GM12865 (cell line): ENCODE measurements around the gene STUB1.

Experiments used
- DNase-seq: peaks from one replicate; pipeline ENCODE4 v3.0.0; 2010; ENCODE audit warnings: low read depth
- H3K4me3 ChIP-seq: 2 replicates; pipeline ENCODE4 v1.5.1; 2011; ENCODE audit warnings: mild to moderate bottlenecking, low read depth, low read length, control low read depth
- TF ChIP-seq, protein P1 (sequence below): IDR thresholded peaks from 2 replicates; pipeline ENCODE4 v1.5.1; 2011; ENCODE audit warnings: low read length, control low read depth, low read depth, inconsistent platforms; ENCODE audit not compliant: insufficient read depth; ENCODE audit errors: missing control alignments

Gene STUB1

DNA sequence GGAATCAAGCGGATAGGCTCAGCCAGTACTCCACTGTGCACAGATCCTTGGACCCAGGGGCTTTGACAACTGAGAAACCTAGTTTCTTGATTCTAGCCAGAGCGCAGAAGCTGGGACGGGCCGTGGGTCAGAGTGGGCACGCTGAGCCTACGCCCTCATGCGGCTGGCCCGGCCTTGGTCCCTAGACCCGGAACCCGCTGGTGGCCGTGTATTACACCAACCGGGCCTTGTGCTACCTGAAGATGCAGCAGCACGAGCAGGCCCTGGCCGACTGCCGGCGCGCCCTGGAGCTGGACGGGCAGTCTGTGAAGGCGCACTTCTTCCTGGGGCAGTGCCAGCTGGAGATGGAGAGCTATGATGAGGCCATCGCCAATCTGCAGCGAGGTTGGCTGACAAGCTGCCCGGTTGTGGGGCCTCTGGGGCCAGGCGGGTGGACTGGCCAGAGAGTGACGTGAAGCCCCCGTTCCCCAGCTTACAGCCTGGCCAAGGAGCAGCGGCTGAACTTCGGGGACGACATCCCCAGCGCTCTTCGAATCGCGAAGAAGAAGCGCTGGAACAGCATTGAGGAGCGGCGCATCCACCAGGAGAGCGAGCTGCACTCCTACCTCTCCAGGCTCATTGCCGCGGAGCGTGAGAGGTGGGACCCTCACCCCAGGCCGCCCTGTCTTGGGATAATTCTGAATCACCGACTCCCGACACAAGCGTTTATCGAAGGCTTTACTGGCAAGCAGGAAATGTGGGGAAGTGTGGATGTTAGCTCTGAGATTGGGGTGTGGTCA, 946 bp downstream of the STUB1 start:
- TF ChIP-seq, protein P1, sequence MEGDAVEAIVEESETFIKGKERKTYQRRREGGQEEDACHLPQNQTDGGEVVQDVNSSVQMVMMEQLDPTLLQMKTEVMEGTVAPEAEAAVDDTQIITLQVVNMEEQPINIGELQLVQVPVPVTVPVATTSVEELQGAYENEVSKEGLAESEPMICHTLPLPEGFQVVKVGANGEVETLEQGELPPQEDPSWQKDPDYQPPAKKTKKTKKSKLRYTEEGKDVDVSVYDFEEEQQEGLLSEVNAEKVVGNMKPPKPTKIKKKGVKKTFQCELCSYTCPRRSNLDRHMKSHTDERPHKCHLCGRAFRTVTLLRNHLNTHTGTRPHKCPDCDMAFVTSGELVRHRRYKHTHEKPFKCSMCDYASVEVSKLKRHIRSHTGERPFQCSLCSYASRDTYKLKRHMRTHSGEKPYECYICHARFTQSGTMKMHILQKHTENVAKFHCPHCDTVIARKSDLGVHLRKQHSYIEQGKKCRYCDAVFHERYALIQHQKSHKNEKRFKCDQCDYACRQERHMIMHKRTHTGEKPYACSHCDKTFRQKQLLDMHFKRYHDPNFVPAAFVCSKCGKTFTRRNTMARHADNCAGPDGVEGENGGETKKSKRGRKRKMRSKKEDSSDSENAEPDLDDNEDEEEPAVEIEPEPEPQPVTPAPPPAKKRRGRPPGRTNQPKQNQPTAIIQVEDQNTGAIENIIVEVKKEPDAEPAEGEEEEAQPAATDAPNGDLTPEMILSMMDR = no peak
- peak overlapping the region; percentile 83 for H3K4me3 ChIP-seq
- peak; percentile 49 for DNase-seq

GRCh38 chr16:681746-682427, 1.7 kb downstream of the STUB1 start:
- no peak overlapping the region for H3K4me3 ChIP-seq
- TF ChIP-seq, protein P1 = no peak
- DNase-seq = no peak

DNA sequence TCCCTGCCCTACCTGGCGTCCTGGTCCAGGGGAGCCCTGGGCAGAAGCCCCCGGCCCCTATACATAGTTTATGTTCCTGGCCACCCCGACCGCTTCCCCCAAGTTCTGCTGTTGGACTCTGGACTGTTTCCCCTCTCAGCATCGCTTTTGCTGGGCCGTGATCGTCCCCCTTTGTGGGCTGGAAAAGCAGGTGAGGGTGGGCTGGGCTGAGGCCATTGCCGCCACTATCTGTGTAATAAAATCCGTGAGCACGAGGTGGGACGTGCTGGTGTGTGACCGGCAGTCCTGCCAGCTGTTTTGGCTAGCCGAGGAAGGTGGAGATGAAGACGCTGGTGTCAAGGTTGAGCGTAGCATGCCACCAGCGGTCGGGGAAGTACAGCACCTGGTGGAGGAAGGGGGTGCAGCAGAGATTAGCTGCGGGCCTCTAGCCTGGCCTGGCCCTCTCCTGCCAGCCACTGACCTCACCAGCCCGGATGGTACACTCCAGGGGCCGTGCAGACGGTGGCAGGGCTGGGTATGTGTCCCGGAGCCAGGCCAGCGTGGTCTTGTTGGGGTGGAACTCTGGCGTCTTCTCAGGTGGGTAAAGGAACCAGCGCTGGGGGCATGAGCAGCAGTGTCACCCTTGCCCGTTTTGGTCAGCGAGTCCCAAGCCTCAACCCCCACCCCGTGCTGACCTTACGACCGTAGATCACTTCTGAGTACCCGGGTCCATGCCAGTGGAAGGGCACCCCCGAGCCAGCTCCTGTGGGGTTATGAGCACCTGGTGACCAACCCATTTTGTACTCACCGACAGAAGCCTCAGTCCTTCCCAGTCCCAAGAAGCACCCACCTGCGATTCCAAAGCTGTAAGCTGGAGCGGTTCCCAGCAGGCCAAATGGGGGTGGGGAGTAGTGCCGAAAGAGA, 2.5 kb downstream of the STUB1 start:
- H3K4me3 ChIP-seq = peak overlapping the region; percentile 54
- TF ChIP-seq, protein P1 = no peak

GRCh38 chr16:683396-684070, 3.3 kb downstream of the STUB1 start:
- TF ChIP-seq, protein P1 = no peak

More for the DNA sequence above, 2.5 kb downstream of the STUB1 start:
- DNase-seq = no peak

DNA sequence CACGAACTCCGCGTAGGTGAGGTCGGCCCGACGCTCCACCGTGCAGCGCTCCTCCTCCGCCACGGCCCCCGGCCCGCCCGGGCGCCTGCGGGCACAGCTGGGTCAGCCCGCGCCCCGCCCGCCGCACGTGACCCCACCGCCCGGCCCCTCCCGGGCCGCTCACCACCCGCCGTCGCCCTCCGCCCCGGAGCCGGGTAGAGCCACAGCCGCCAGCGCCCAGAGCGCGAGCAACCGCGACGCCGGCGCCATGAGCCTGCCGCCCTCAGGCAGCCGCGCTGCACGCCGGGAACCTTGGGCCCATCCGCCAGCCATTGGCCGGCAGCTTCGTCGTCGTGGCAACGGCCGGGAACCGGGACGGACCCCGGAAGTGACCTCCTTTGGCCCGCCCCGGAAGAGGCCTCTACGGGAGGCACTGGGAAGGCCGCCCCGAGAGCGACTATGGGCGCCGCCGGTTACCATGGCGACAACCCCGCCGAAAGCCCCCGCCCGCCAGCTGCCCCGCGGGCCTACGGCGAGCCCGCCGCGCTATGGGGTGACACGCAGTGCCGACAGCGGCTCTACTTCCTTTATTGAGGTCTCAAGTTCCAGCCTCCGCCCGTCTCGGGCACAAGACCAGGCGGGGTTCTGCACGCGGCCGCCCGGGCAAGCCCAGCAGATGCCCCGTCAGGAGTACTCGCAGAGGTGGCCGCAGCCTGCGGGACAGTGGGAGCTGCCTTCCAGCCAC, 4.0 kb downstream of the STUB1 start, which contains the start of gene JMJD8:
JMJD8 (minus strand) TSS at position 264 of the 724 bp plus-strand sequence; CDS start at position 249, 15 bp downstream.
- TF ChIP-seq, protein P1 = no peak
- DNase-seq = peak; percentile 98
- H3K4me3 ChIP-seq = peak within 1 kb of the TSS; percentile 54

More at GRCh38 chr16:683396-684070, 3.3 kb downstream of the STUB1 start:
- H3K4me3 ChIP-seq = peak overlapping the region; percentile 54
- peak; percentile 41 for DNase-seq
